Peyer's patch (tissue), 4 donors: Measurements from ENCODE around the gene KCNS3.

Experiments
- CTCF ChIP-seq, 6 experiments: fragments of 450-650 bp in 4 of 6; fragments of 200-600 bp in 2 of 6; sonication (generic) in 1 of 6; IDR thresholded peaks; one replicate each; pipeline ENCODE4 v1.5.1; 2017 to 2019; ENCODE audit warnings: antibody characterized with exemption in 6 of 6, mild to moderate bottlenecking in 3 of 6, moderate library complexity in 1 of 6
- POLR2A ChIP-seq, 2 donors: fragments of 450-650 bp; IDR thresholded peaks; one replicate each; pipeline ENCODE4 v1.5.1; 2017; ENCODE audit warnings: antibody characterized with exemption in 2 of 2, mild to moderate bottlenecking in 2 of 2, moderate library complexity in 2 of 2

GRCh38 chr2:17843457-17843856, 35.0 kb upstream of the KCNS3 start:
- no peak for TF ChIP-seq POLR2A (IDR thresholded peaks at IDR 0.05)
- no peak for TF ChIP-seq CTCF (IDR thresholded peaks at IDR 0.05)
